GM12891 (cell line): Measurements from ENCODE around the gene CSMD2.

Experiments
- PAX5 ChIP-seq: IDR thresholded peaks from 2 replicates; pipeline ENCODE4 v1.6.1; 2011; ENCODE audit warnings: low read length, moderate library complexity, mild to moderate bottlenecking; ENCODE audit not compliant: insufficient read depth, severe bottlenecking
- POLR2A ChIP-seq: IDR thresholded peaks from 2 replicates; pipeline ENCODE4 v1.6.1; 2011; ENCODE audit warnings: low read depth, low read length, control low read depth
- POLR2AphosphoS5 ChIP-seq: IDR thresholded peaks from 2 replicates; pipeline ENCODE4 v1.6.1; 2011; ENCODE audit warnings: low read depth, low read length, control low read depth
- POU2F2 ChIP-seq: IDR thresholded peaks from 2 replicates; pipeline ENCODE4 v1.6.1; 2011; ENCODE audit warnings: low read depth, mild to moderate bottlenecking, control low read depth, low read length, moderate library complexity
- SPI1 ChIP-seq: IDR thresholded peaks from 2 replicates; pipeline ENCODE4 v1.6.1; 2011; ENCODE audit warnings: low read depth, low read length, control low read depth
- TAF1 ChIP-seq: IDR thresholded peaks from 2 replicates; pipeline ENCODE4 v1.6.1; 2011; ENCODE audit warnings: low read depth, low read length, control low read depth

GRCh38 chr1:34100332-34100731 lies 64.7 kb downstream of the CSMD2 start:
- TF ChIP-seq POLR2AphosphoS5 (no peak), POLR2A (no peak), TAF1 (no peak), PAX5 (no peak), SPI1 (no peak), POU2F2 (no peak)
